Breast epithelium (tissue), 4 donors: Measurements from ENCODE around the gene SDSL. TPM values are rescaled to one million over a fixed set of nuclear protein-coding genes. Genes with fewer than 3 reads are reported as not detected.

Experiments
- DNase-seq, 2 donors: peaks; one replicate each; pipeline ENCODE4 v3.0.0-alpha.2; 2019; ENCODE audit warnings: low spot score in 2 of 2
- H3K27ac ChIP-seq, 2 donors: fragments of 200-600 bp; sonication (generic) in 1 of 2; one replicate each; pipeline ENCODE4 v1.5.1; 2016 to 2019; ENCODE audit warnings: mild to moderate bottlenecking in 1 of 2
- H3K27me3 ChIP-seq, 2 donors: fragments of 200-600 bp; sonication (generic) in 1 of 2; one replicate each; pipeline versions ENCODE4 v1.5.1 to v1.6.0; 2017 to 2019; ENCODE audit warnings: control low read depth in 1 of 2, mild to moderate bottlenecking in 1 of 2
- H3K36me3 ChIP-seq: fragments of 200-600 bp; one replicate; pipeline ENCODE4 v1.5.1; 2019
- H3K4me1 ChIP-seq, 2 donors: fragments of 200-600 bp; sonication (generic); one replicate each; pipeline ENCODE4 v1.5.1; 2016 to 2019; ENCODE audit warnings: control low read depth in 1 of 2
- H3K4me3 ChIP-seq, 3 donors: fragments of 200-600 bp; sonication (generic); 1 replicate in 2 of 3; 2 replicates in 1 of 3; pipeline ENCODE4 v1.5.1; 2016 to 2019; ENCODE audit warnings: mild to moderate bottlenecking in 3 of 3, moderate library complexity in 2 of 3
- H3K9me3 ChIP-seq, 2 donors: fragments of 200-600 bp; sonication (generic) in 1 of 2; one replicate each; pipeline ENCODE4 v1.5.1; 2016 to 2019; ENCODE audit warnings: control low read depth in 1 of 2
- CTCF ChIP-seq, 3 donors: fragments of 450-650 bp; IDR thresholded peaks; one replicate each; pipeline ENCODE4 v1.5.1; 2016 to 2017; ENCODE audit warnings: antibody characterized with exemption in 3 of 3, mild to moderate bottlenecking in 3 of 3, moderate library complexity in 3 of 3
- POLR2A ChIP-seq: fragments of 450-650 bp; IDR thresholded peaks from one replicate; pipeline ENCODE4 v1.6.1; 2016; ENCODE audit warnings: antibody characterized with exemption, mild to moderate bottlenecking, moderate library complexity
- POLR2AphosphoS5 ChIP-seq, 3 donors: sonication (generic); formaldehyde crosslinking; IDR thresholded peaks; one replicate each; pipeline ENCODE4 v1.6.1; 2017; ENCODE audit warnings: antibody characterized with exemption in 3 of 3
- intact Hi-C: fragments of 100-400 bp; cut with DNase I; formaldehyde crosslinking; loops from one replicate; pipeline ENCODE4 v1.15.1; 2023; ENCODE audit warnings: low total_unique reads
- total RNA-seq, 3 donors: library from RNA; depleted of rRNA; stranded (reverse); fragments of >200 nt; gene quantifications; one replicate each; pipeline ENCODE4 v1.1.0, GENCODE V29; 2016

The SDSL gene
- total RNA-seq, 3 donors from 2014 or later, result 4.6 to 4.9 (median 4.8) TPM

GRCh38 chr12:113424456-113424855, 2.3 kb downstream of the SDSL start:
- DNase-seq, result no peak
- Histone ChIP-seq H3K27ac (no peak overlapping the region), H3K4me3 (no peak overlapping the region), H3K27me3 (no peaks in the 10 kb centered on the region), H3K9me3 (no peaks in the 10 kb centered on the region), H3K36me3 (no peaks in the 10 kb centered on the region), H3K4me1 (no peaks in the 10 kb centered on the region)
- intact Hi-C loops, result no loop called here
- TF ChIP-seq POLR2A, result no peak
- no peak for TF ChIP-seq CTCF (IDR thresholded peaks at IDR 0.05)
- TF ChIP-seq POLR2AphosphoS5 (IDR thresholded peaks at IDR 0.05), result no peak

GRCh38 chr12:113424915-113425823, 3.0 kb downstream of the SDSL start:
- H3K9me3 ChIP-seq, result no peaks in the 10 kb centered on the region
- no peak overlapping the region for H3K4me3 ChIP-seq
- DNase-seq, result no peak
- H3K36me3 ChIP-seq, result no peaks in the 10 kb centered on the region
- no peak overlapping the region for H3K27ac ChIP-seq
- intact Hi-C loops, result no loop called here
- TF ChIP-seq POLR2AphosphoS5 (IDR thresholded peaks at IDR 0.05) (no peak), CTCF (IDR thresholded peaks at IDR 0.05) (peak in 2 of 3 donors; percentile 51 to 56), POLR2A (no peak)
- no peaks in the 10 kb centered on the region for H3K27me3 ChIP-seq
- no peaks in the 10 kb centered on the region for H3K4me1 ChIP-seq

GRCh38 chr12:113425960-113426453, 3.8 kb downstream of the SDSL start:
- Histone ChIP-seq H3K27ac (no peak overlapping the region), H3K9me3 (no peaks in the 10 kb centered on the region), H3K36me3 (no peaks in the 10 kb centered on the region), H3K4me3 (no peak overlapping the region), H3K4me1 (no peaks in the 10 kb centered on the region), H3K27me3 (no peaks in the 10 kb centered on the region)
- intact Hi-C loops, result no loop called here
- TF ChIP-seq CTCF (IDR thresholded peaks at IDR 0.05) (no peak), POLR2AphosphoS5 (IDR thresholded peaks at IDR 0.05) (no peak), POLR2A (no peak)
- no peak for DNase-seq

DNA sequence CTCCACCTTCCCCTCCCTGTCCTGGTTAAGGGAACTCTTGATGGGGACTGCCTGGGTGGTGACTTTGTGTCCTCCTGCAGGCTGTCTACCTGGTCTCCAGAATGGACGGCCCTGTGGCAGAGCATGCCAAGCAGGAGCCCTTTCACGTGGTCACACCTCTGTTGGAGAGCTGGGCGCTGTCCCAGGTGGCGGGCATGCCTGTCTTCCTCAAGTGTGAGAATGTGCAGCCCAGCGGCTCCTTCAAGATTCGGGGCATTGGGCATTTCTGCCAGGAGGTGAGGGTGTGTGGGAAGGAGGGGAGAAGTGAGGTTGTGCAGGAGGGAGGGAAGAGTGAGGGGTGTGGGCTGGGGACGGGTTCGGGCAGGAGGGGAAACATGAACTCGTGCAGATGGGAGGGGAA, 5.7 kb downstream of the SDSL start:
- H3K9me3 ChIP-seq, result no peaks in the 10 kb centered on the region
- no peak for DNase-seq
- TF ChIP-seq CTCF (IDR thresholded peaks at IDR 0.05), result no peak
- no peak for TF ChIP-seq POLR2A
- no peak for TF ChIP-seq POLR2AphosphoS5 (IDR thresholded peaks at IDR 0.05)
- intact Hi-C loops, result no loop called here
- H3K4me1 ChIP-seq, result no peaks in the 10 kb centered on the region
- H3K27ac ChIP-seq, result no peak overlapping the region
- no peaks in the 10 kb centered on the region for H3K36me3 ChIP-seq
- no peak overlapping the region for H3K4me3 ChIP-seq
- no peaks in the 10 kb centered on the region for H3K27me3 ChIP-seq

DNA sequence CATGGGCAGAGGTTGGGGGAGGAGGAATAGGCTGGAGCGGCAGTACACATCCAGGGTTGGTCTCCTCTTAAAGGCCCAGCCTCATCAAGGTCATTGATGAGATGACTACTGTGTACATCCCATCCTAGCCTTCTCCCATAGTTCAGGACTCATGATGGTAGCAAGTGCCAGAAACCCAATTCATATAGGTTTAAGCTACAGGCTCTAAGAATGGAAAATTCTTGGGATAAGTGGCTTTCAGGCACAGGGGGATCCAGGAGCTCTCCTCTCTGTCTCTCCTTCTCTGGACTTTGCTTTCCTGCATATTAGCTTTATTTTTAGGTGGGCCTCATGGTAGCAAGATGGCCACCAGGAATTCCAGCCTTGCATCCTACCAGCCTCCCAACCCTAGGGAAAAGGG, 6.3 kb downstream of the SDSL start:
- Histone ChIP-seq H3K36me3 (no peaks in the 10 kb centered on the region), H3K9me3 (no peaks in the 10 kb centered on the region), H3K27ac (no peak overlapping the region), H3K27me3 (no peaks in the 10 kb centered on the region), H3K4me3 (no peak overlapping the region), H3K4me1 (no peaks in the 10 kb centered on the region)
- intact Hi-C loops, result no loop called here
- no peak for DNase-seq
- TF ChIP-seq POLR2AphosphoS5 (IDR thresholded peaks at IDR 0.05) (no peak), CTCF (IDR thresholded peaks at IDR 0.05) (no peak), POLR2A (no peak)
